Activated CD4-positive, alpha-beta T cell treated with anti-CD3 and anti-CD28 coated beads, Interleukin-2, amount 10 ng/mL, durations not matched to agents 7 days and 5 days (primary cell): ENCODE data around the gene CREBBP. TPM values are rescaled to one million over a fixed set of nuclear protein-coding genes. Genes with fewer than 3 reads are reported as not detected.

Experiments
- CTCF ChIA-PET: fragments of 350-600 bp; sonication (Branson Sonifier 250); formaldehyde crosslinking; loops from one replicate; lab custom pipeline; 2021; ENCODE audit warnings: antibody characterized with exemption; lab: Charles Lee
- POLR2A ChIA-PET: fragments of 350-600 bp; sonication (Branson Sonifier 250); formaldehyde crosslinking; loops from one replicate; lab custom pipeline; 2021; ENCODE audit warnings: antibody characterized with exemption; lab: Charles Lee
- DNase-seq: peaks from one replicate; pipeline ENCODE4 v3.0.0-alpha.2; 2020
- H3K27ac Mint-ChIP-seq: one replicate; pipeline ENCODE4 v1.8.0; 2021; ENCODE audit warnings: mild to moderate bottlenecking, moderate library complexity, mixed read lengths
- H3K27me3 Mint-ChIP-seq: one replicate; pipeline ENCODE4 v1.8.0; 2021; ENCODE audit warnings: mixed read lengths
- H3K36me3 Mint-ChIP-seq: one replicate; pipeline ENCODE4 v1.8.0; 2021; ENCODE audit warnings: low read depth, mixed read lengths
- H3K4me1 Mint-ChIP-seq: one replicate; pipeline ENCODE4 v1.8.0; 2021; ENCODE audit warnings: mixed read lengths
- H3K4me3 Mint-ChIP-seq: one replicate; pipeline ENCODE4 v1.8.0; 2021; ENCODE audit warnings: mild to moderate bottlenecking, moderate library complexity, mixed read lengths
- H3K9me3 Mint-ChIP-seq: one replicate; pipeline ENCODE4 v1.8.0; 2021; ENCODE audit warnings: mixed read lengths
- total RNA-seq, 2 experiments: library from RNA; stranded (reverse); gene quantifications; one replicate each; pipeline ENCODE4 v1.2.3, GENCODE V29; 2021

The CREBBP gene
- total RNA-seq, 2 experiments from 2014 or later: 69.0 to 69.2 TPM

GRCh38 chr16:3687792-3688191, 192.7 kb downstream of the CREBBP start:
- H3K27me3 Mint-ChIP-seq: no peaks in the 10 kb centered on the region
- ChIA-PET CTCF (interaction anchor here (1.4 kb wide), 2 partner anchors 41 to 566 kb away, joined by 4 to 5 read pairs; no protein-coding TSS in a partner anchor), POLR2A (no interaction called here)
- H3K36me3 Mint-ChIP-seq: peaks cover 31% of the 10 kb centered on the region
- no peaks in the 10 kb centered on the region for H3K9me3 Mint-ChIP-seq
- no peak overlapping the region for H3K4me3 Mint-ChIP-seq
- H3K4me1 Mint-ChIP-seq: peaks cover 8% of the 10 kb centered on the region
- no peak for DNase-seq
- H3K27ac Mint-ChIP-seq: no peak overlapping the region

GRCh38 chr16:3687021-3687420, 193.5 kb downstream of the CREBBP start:
- Mint-ChIP-seq H3K4me1 (peaks cover 8% of the 10 kb centered on the region), H3K36me3 (peaks cover 38% of the 10 kb centered on the region)

GRCh38 chr16:3681206-3681605, 199.3 kb downstream of the CREBBP start:
- H3K36me3 Mint-ChIP-seq: peaks cover 37% of the 10 kb centered on the region
- POLR2A ChIA-PET: no interaction called here
- H3K9me3 Mint-ChIP-seq: no peaks in the 10 kb centered on the region
- no peaks in the 10 kb centered on the region for H3K27me3 Mint-ChIP-seq
- DNase-seq: no peak
- CTCF ChIA-PET: no interaction called here
- no peak overlapping the region for H3K27ac Mint-ChIP-seq
- H3K4me3 Mint-ChIP-seq: no peak overlapping the region
- H3K4me1 Mint-ChIP-seq: no peaks in the 10 kb centered on the region

More at GRCh38 chr16:3687021-3687420, 193.5 kb downstream of the CREBBP start:
- CTCF ChIA-PET: interaction anchor here (1.4 kb wide), 1 partner anchor 41 kb away, joined by 5 read pairs; no protein-coding TSS in a partner anchor
- Mint-ChIP-seq H3K27ac (no peak overlapping the region), H3K4me3 (no peak overlapping the region), H3K27me3 (no peaks in the 10 kb centered on the region), H3K9me3 (no peaks in the 10 kb centered on the region)
- POLR2A ChIA-PET: no interaction called here
- DNase-seq: no peak

DNA sequence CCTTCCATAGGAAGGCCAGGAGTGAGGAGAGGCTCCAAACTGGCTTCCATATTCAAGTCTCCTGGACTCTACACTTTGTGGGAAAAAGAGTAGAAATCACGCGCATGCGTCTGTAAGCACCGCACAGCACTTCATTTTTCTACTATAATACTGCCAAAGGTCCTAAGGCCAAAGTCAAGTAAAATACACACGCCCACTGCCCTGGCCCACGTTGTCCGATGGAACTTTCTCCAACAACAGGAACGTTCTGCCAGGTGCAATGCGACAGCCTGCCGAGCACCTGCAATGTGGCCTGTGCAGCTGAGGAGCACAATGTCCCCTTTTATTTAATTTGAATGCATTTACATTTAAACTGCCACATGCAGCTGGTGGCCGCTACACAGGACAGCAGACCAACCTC, 202.5 kb downstream of the CREBBP start:
- H3K36me3 Mint-ChIP-seq: peaks cover 41% of the 10 kb centered on the region
- no peak overlapping the region for H3K4me3 Mint-ChIP-seq
- H3K9me3 Mint-ChIP-seq: no peaks in the 10 kb centered on the region
- ChIA-PET CTCF (interaction anchor here (0.5 to 1.3 kb wide), 3 partner anchors 12 to 54 kb away, joined by 3 to 5 read pairs (median 4); no protein-coding TSS in a partner anchor), POLR2A (interaction anchor here (0.6 kb wide), 1 partner anchor 161 kb away, joined by 3 read pairs; no protein-coding TSS in a partner anchor)
- H3K4me1 Mint-ChIP-seq: no peaks in the 10 kb centered on the region
- no peak for DNase-seq
- no peak overlapping the region for H3K27ac Mint-ChIP-seq
- no peaks in the 10 kb centered on the region for H3K27me3 Mint-ChIP-seq

DNA sequence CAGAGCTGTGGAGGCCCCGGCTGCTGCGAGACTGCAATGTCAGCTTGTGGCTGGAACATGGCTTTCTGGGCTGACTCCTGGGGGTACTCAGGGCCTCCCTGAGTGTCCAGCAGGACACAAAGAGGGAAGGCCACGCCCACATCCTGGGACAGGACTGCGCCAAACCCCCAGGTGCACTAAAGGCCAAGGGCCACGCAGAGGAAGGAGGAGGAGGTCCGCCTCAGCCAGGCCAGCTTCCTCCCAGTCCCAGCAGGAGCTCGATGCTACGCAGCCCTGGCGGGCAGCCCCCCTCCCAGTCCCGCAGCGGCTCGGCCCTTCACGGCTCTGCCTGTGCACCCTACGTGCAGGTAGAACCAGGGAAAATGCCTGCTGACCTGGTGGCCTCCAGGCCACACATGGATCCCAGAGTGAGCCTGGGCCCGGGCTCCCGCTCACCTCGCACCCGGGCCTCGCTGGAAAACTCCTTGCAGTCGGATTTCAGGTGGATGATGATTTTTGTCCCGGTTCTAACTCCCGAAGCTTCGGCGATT, 204.8 kb downstream of the CREBBP start:
- POLR2A ChIA-PET: no interaction called here
- no peaks in the 10 kb centered on the region for H3K27me3 Mint-ChIP-seq
- H3K36me3 Mint-ChIP-seq: peaks cover 28% of the 10 kb centered on the region
- no peak overlapping the region for H3K27ac Mint-ChIP-seq
- CTCF ChIA-PET: interaction anchor here (0.5 to 0.6 kb wide), 2 partner anchors 49 to 787 kb away, joined by 3 to 4 read pairs; no protein-coding TSS in a partner anchor
- no peaks in the 10 kb centered on the region for H3K9me3 Mint-ChIP-seq
- no peak for DNase-seq
- H3K4me1 Mint-ChIP-seq: peaks cover 5% of the 10 kb centered on the region
- no peak overlapping the region for H3K4me3 Mint-ChIP-seq

Other genes with a start within 250 kb of the CREBBP start
- gene DNASE1, start 226.0 kb downstream of the CREBBP start, total RNA-seq: 10 to 100 TPM; 39.7 to 44.2 TPM
- gene TRAP1, start 163.2 kb downstream of the CREBBP start, total RNA-seq: 100 to 1,000 TPM in 1 of 2 experiments, 10 to 100 TPM in 1; 99.5 to 101 TPM
- 10 to 100 TPM; 10.4 to 12.4 TPM for gene ADCY9, start 235.7 kb upstream of the CREBBP start, total RNA-seq